HG02642 (cell line): ENCODE measurements around the gene AGRP.
"Not testable (repeated sequence)": the region's sequence is repeated elsewhere in the genome, so short reads cannot be mapped to it uniquely, and the experiment has no call there.

Experiments
- ATAC-seq: cut with Tn5 transposase; IDR thresholded peaks from one replicate; pipeline ENCODE4 v1.9.1; 2021; ENCODE audit warnings: mild to moderate bottlenecking; ENCODE audit not compliant: unreplicated experiment, poor library complexity

The AGRP gene, protein sequence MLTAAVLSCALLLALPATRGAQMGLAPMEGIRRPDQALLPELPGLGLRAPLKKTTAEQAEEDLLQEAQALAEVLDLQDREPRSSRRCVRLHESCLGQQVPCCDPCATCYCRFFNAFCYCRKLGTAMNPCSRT

DNA sequence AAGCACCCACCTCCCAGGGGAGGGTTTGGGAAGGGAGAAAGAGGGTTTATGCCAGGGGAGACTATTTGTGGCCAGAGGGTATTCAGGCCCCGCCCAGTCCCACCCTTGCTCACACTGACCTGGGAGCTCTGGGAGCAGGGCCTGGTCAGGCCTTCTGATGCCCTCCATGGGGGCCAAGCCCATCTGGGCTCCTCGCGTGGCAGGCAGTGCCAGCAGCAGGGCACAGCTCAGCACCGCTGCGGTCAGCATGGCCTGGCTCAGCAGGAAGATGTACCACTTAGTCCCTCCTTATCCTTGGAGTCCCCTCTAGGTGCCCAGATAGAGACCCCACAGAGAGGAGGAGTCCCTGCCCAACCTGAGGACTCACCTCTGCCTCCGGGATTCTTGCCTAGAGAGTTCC, at the start of gene AGRP:
Gene AGRP (minus strand): TSS at position 398 of the 400 bp plus-strand sequence. CDS start 149 bp downstream, at position 249.
- no peak for ATAC-seq

DNA sequence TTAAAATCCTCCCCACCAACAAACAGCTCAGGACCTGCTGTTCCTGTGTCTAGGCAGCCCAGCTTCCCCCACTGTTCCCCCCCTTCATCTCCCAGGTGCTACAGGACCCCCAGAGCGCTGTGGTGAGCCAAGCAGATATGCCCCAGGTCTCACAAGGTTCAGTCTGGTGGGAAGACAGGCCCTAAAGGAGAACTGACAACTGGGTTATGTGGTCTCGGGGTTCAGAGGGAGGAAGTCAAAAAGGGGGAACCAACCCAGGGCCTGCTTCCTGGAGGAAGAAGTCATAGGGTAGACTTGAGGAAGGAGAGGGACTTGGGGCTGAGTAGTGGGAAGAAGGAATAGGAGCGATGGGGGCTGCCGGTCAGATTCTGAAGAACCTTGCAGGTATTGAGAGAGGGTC, 47.9 kb upstream of the AGRP start:
- ATAC-seq, result no peak

DNA sequence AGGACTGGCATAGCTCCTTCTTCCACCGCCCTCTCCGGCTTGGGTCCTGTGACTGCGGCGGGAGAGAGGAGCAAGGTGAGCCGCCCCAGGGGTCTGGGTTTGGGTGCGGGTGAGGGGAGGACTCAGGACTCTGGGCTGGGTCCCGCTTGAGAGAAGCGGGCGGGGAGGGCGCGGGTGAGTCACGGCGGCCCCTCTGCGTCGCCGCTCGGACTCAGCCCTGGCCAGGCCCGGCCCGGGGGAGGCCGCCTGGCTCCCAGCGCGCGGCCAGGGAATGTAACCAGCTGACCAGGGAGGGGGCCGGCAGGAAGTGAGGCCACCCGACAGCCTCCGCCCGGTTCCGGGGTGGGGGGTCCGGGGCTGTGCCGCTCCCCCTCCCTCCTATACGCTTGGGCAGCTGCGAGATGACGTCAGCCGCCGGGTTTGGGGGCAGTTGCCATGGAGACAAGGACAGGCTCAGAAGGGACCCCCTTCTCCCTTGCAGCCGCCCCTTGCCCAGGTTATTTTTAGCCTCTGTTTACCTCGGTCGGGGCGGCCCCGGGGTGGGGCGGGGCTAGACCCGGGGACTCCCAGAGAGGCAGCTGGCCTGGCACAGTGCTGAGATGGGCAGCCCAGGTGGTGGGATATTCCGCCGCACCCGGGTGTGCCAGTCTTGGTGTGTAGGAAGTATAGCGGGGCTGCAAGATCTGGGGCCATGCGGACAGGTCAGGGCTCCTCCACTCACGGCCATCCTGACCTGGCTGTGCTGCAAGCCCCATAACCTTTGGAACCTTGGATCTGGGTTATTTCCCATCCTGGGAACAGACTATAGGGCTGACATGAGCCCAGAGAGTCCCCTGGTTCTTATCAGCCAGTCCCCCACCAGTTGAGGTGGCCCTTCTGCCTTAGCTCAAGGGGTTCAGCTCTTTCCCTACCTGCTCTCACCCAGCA, 46.9 kb upstream of the AGRP start:
- ATAC-seq, result peak; percentile 45

DNA sequence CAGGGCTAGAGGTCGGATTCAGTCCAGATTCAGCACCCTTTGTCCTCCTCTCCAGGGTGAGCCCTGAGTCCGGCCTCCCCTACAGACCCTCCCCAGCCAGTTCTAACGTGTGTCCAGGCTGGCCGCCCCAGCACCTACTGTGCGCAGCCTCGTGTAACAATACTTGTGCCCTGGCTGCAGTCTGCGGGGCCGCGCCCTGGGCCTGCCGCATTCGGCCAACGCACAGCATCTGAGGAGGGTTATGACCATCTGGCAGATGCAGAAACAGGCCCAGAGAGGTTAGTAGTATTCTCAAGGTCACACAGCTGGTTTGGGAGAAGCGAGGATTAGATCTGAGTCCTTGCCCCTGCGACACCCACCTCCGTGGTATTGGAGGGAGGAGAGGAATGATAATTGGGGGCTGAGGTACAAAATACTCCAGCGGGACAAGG, 46.2 kb upstream of the AGRP start:
- ATAC-seq, result peak; percentile 5

DNA sequence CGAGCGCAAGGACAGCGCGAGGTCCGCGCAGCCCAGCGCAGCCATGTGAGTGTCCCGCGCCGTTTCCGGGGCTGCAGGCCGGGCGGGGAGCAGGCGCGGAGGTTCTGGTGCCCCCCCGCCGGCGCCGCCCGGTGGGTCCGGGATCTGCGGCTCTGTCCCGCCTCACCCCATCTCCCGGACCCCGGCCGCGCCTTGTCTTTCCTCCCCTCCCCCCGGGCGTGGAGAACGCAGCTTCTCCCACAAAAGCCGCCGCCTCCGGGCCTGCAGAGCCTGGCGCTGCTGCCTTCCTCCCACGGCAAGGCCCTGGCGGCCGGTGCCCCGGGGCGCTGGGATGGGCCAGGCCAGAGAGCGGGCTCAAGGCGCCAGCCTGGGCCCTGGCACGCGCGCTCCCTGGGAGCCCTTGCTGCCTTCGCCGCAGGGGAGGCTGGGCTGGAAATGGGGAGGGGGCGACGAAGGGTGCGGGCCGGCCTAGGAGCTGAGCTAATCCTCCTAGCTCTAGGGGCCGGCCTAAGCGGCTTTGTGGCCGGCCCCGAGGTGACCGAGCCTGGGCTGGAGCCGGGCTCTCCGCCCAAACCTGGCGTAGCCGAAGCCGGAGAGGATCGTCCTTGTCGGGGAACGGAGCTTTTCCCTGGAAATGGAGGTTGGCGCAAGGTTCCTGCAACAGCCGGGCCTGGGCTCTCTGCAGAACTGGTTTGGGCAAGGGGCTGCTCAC, 45.7 kb upstream of the AGRP start:
- peak; percentile 30 for ATAC-seq

DNA sequence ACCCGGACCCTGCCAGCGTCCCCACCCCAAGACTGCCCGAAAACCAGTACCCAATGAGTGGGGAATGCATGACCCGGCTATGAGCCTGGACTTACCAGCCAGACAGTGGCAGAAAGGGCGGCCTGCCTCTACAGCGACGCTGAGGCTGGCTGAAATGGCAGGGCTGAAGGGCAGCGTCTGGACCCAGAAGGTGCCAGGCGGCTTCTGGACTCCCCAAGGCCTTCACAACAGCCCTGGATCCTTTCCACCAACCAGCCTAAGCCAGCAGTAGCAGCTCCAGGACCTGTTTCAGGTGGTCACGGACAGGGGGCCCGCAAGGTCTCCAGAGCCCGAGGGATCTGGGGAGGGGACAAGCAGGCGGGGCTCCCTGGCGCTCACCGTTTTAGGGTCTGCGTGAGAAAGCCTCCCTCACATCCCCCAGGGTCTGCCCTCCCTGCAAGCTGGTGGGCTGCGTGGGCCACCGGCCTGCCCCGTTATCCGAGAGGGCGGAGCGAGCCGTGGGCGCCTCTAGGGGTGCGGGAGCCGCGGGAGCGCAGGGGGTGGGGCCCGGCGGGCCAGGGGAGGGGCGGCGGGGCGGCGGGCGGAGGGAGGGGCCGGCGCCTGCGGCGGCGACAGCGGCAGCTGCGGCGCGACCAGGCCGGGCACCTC, 45.0 kb upstream of the AGRP start, which contains the start of gene RIPOR1:
Gene RIPOR1 (plus strand): TSS at position 608 of the 648 bp plus-strand sequence. CDS start 9,618 bp downstream, outside the sequence.
- peak; percentile 33 for ATAC-seq

DNA sequence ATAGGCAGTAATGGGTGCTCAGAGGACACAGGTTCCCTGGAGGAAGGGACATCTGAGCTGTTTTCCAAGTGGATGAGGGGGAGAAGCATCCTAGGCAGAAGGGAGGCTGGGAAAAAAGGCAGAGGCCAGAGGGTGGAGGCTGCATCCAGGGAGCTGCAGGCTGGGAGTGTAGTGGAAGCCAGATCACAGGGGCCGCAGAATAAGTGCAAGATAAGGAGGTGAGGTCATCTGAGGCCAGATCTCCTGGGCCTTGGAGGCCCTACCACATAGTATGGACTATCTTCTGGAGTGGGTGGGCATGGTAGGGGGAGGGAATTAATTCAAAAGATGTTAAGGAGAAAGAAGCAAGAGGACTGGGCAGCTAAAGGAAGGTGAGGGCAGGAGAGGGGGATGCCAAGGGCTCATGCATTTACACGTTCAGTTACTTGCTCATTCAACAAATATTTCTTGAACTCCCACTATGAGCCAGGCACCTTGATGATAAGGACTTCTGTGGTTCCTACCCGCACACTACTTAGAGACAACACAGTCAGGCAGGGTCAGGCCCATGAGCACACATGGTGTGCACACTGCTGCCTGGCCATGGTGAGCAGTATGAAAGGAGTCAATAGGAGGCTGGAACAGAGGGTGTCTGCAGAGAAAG, 42.9 kb upstream of the AGRP start:
- no peak for ATAC-seq

DNA sequence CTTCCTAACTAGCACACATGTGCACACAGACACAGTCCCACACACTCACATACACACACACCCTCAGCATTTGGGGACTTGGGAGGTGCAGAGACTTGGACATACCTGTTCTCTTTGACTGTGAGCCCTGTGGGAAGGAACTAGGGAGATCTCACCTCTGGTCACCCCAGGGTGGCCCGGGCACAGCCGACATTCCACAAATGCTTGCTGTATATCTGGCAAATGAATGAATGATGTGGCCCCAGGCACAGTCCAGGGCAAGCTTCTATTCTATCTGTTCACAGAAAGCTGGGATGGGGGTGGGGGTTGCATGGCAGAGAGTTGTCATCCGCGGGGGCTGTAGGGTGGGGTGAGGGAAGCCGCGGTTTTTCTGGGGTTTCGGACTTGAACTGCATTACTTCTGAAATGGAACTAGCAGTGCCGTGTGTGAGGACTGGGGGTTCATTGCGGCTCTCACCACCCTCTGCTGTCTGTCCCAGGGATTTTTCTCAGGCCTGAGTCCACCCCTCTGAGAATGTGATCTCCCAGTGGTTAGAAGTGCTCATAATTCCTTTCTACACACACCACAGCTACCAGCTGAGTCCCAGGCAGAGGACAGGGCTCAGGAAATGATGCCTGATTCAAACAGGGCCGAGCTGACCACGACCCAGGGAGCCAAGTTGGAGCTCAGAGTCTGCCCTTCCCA, 42.0 kb upstream of the AGRP start:
- no peak for ATAC-seq

DNA sequence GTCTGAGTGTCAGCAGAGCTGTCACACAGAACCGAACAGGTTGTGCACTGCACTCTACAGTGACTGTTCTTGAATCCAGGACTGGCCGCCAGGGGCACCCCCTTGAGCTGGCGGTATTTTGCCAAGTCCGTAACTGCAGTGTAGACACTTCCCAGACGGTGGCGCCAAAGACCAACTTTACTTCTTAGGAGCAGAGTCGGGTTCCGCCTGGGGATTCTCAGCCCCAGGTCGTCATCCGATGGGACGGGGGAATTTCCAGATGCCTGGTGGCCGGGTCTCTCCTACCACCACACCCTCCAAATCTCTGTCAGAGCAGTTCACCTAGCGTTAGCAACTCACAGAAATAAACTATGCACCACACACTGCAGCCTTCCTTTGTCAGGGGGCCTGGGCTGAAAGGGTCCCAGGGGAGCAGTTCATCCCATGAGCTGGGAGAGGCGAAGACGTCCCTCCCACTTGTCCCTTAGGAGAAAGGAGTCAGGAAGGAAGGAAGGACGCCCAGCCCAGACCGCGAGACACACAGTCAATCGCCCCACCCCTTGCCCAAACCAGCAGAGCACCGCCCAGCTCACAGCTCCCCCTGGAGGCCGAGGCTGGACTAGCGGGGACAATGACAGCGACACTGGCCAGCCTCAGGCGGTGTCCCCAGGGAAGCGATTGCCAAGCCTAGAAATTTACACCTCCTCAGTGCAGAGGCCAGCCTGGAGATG, 37.9 kb upstream of the AGRP start:
- peak; percentile 73 for ATAC-seq

DNA sequence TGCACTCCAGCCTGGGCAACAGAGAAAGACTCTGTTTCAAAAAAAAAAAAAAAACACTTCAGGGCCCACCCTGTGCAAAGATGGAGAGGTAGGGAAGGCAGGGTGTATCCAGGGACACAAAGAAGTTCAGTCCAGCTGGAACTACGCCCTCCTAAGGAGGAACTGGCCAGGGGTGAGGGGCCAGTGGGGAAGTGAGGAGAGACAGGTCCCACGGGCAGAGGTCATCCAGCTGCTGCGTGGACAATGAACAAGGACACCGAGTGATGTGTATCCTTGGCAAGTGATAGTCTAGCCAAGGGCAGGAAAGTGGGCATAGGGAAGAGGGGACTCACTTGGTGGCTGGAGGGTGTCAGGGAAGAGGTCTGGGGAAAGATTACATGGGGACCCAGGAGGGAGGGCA, 35.9 kb upstream of the AGRP start:
- no peak for ATAC-seq

DNA sequence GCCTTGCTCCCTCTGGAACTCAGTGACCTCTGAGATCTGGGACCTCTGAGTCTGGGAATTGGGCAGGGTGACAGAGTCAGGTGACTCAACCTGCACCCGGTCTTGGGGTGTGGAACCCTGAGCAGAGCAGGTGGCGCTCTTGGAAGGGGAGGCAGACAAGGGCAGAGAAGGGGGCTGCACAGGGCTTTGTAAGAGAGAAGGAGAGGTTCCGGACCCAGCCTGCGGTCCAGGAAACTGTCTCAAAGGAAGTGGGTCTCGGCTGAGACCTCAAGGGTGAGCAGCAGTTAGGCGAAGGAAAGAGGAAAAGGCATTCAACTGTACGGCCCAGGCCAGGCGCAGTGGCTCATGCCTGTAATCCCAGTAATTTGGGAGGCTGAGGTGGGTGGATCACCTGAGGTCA, 35.3 kb upstream of the AGRP start:
- no peak for ATAC-seq

DNA sequence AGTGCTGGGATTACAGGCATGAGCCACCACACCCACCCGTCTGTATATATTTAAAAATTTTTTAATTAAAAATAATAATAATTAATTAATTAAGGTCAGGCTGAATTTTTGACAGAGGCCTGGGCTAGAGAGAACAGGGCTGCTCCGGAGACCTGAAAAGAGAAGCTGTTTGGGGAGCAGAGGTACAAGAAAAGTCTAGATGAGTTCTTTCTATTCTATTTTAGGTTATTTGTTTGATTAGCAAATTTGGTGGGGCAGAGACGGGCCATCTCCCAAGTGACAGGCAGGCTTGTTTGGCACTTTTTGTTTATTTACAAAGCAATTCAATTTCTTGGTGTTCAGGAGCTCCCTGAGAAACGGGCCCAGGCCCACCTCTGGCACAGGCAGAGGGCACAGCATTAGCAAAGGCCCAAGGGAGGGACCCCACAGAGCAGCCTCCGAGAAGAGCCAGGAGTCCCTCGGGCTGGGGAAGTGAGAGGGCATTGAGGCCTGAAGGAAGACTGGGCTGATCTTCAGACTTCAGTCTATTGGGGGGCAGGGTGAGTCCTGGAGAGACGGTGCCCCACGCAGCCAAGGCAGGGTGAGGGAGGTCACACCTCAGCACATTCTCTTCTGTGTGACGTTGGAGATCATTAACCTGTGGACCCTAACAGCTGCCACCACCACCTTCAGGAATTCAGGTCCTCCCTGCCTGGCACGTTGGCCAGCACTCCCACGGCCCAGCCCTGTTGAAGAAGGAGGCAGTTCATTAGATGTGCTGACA, 34.5 kb upstream of the AGRP start:
- peak; percentile 41 for ATAC-seq

DNA sequence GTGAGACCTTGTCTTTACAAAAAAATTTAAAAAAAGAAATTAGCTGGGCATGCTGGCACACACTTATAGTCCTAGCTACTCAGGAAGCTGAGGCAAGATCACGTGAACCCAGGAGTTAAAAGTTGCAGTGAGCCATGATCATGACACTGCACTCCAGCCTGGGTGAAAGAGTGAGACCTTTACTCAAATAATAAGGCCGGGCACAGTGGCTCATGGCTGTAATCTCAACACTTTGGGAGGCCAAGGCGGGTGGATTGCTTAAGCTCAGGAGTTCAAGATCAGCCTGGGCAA, 33.8 kb upstream of the AGRP start:
- ATAC-seq, result no peak

DNA sequence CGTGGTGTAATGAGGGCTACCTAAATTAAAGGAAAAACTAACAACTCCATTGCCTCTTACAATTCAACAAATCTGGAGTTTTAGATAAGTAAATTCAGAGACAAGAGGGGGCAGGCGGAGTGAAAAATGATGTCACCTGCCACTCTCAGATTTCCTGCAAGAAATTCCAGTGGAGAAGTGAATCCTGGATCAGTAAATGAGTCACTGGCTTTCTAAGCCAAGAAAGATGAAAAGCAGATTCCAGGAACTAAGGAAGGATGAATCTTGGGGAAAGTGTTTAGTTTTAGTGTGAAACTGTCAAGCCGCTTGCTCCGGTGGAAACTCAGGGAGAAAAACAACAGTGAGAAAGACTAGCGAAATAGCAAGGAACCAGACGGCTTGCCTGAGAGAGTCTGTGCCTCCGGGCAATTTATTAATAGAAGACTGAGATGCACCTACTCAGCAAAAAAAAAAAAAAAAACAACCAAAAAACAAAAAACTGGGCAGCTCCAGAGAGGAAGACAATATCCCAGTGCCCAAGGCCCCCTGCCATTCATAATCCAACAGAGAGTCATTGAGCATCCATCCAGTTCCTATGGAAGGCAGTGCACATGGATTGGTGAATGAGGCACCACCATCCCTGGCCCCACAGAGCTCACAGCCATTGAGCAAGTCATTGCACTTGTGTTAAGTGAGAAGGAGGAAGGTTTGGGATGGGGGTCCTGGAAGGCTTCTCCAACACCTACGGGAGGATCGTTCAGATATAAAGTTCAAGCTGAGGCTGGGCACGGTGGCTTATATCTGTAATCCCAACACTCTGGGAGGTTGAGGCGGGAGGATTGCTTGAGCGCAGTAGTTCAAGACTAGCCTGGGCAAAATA, 33.2 kb upstream of the AGRP start:
- ATAC-seq, result no peak

DNA sequence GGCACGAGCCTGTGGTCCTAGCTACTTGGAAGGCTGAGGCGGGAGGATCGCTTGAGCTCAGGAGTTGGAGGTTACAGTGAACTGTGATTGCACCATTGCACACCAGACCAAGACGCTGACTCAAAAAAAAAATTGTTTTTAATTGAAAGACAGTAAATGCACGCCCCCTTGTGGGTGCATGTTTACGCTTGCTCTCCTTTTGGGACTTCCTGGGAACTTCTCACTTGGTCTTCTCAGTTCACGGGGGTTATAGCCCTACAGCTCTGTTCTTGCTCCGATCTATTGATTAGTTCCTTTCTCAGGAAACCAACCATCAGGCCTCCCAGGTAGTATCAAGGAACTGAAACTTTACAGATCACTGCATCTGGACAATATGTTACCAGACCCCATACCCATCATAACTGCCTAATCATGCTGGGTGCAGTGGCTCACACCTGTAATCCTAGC, 31.1 kb upstream of the AGRP start:
- ATAC-seq, result peak; percentile 45

DNA sequence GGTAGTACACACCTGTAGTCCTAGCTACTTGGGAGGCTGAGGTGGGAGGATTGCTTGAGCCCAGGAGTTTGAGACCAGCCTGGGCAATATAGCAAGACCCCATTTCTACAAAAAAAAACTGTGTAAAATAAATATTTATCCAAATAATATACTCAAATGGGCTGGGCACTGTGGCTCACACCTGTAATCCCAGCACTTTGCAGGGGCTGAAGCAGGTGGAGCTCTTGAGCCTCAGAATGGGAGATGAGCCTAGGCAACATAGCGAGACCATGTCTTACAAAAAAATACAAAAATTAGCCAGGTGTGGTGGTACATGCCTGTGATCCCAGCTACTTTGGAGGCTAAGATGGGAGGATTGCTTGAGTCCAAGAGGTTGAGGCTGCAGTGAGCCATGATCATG, 30.5 kb upstream of the AGRP start:
- not testable (repeated sequence) for ATAC-seq

DNA sequence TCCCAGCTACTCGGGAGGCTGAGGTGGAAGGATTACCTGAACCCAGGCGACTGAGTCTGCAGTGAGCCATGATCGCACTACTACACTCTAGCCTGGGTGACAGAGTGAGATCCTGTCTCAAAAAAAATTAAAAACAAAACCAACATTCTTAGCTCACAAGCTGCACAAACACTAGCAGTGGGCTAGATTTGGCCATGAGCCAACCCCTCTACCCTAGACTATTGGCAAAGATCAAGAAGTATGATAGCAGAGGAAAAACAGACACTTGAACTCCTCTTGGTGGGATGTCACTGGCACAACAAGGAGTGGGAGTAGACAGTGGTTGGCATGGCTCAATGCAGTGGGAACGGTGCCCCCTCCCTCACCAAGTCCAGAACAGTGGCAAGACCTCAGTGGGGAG, 25.7 kb upstream of the AGRP start:
- no peak for ATAC-seq
